Measurements from ENCODE around the gene ZNF804B.

DNA sequence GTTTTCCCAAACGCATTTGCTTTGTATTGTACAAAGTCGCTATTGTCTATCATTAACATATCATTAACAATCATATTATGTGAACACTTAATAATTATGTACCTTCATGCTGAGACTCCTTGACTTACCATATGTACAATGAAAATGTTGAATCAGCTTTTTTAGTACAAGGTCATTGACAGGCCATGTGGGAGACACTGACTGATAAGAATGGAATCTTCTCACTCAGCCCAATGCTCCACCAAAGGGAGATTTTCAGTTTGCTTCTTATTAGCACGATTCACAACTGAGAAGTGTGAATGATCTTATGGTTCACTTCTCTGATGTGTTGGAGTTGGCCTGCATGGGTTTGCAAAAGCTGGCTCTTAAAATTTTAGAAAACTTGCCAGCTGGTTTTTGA, 289.5 kb downstream of the ZNF804B start:
- TF ChIP-seq, protein P1, sequence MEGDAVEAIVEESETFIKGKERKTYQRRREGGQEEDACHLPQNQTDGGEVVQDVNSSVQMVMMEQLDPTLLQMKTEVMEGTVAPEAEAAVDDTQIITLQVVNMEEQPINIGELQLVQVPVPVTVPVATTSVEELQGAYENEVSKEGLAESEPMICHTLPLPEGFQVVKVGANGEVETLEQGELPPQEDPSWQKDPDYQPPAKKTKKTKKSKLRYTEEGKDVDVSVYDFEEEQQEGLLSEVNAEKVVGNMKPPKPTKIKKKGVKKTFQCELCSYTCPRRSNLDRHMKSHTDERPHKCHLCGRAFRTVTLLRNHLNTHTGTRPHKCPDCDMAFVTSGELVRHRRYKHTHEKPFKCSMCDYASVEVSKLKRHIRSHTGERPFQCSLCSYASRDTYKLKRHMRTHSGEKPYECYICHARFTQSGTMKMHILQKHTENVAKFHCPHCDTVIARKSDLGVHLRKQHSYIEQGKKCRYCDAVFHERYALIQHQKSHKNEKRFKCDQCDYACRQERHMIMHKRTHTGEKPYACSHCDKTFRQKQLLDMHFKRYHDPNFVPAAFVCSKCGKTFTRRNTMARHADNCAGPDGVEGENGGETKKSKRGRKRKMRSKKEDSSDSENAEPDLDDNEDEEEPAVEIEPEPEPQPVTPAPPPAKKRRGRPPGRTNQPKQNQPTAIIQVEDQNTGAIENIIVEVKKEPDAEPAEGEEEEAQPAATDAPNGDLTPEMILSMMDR (IDR thresholded peaks at IDR 0.05): no peak
- no peak for TF ChIP-seq EZH2 (IDR thresholded peaks at IDR 0.05)

Measured in neural progenitor cell (in vitro differentiated cells).